Measurements from ENCODE around the gene AMPD3.

Gene AMPD3

DNA sequence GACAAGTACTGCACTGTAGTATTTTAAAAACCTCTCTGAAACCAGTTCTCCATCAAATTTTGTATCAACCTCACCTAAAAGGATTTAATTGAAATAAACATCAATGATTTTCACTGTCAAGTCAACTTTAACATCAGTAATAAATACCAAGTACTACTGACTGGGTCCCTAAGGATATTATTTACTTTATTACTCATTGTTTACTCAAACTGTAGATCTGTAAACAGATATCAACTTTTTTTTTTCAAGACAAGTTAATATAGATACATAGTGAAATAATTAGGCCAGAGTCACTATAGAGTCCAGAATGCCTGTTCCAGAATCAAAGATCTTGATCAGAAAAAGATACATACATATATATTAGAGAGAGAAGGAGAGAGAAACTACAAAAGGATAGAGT lies 84.3 kb downstream of the AMPD3 start:
- DNase-seq (ENCODE audit: low read depth) = no peak

DNA sequence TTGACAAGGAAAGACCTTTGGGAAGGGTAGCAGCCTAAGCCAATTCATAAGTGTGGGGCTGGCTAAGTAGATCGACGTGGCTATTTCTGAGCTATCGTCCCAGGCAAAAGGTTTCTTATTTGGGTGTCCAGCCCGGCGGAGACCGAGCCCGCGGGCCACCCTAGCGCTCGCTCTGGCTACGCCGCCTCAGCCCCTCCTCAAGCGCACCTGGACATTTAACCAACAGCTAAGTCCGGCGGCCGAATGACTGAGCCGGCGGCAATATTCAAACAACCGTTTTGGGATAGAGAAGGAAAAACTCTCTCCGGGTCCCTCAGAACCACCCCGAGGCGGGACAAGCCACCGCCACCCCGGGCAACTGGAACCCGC lies 85.5 kb downstream of the AMPD3 start:
- no peak for DNase-seq (ENCODE audit: low read depth)

DNA sequence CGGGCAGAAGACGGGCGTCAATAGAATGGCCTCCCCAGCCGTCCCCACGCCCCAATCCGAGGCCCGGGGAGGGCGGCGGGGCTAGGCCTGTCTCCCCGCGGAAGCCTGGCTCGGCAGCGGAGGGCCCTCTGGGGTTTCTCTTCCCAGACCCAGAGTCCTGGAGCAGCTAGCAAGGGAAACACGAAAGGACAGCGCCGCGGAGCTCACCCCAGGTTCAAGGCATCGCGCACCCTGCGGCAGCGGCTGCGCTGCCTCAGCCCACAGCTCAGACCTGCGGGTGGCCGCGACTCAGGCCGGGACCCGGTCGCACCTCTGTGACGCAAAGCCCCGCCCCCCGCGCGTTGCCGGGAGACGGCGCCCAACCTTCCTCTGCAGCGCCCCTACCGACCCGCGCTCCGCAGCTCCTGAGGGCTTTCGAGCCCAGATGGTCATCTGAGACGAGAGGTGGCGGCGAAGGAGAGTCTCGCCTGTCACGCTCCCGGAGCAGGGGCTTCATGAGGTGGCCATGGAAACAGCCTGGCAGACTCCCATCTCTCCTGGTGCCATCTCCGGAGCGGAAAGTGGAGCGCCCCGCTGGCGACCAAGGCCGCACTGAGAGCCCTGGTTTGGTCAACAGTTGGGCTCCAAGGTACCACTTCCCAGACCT lies 86.0 kb downstream of the AMPD3 start, which contains the start of gene RNF141:
Gene RNF141 (minus strand): TSS at position 273 of the 646 bp plus-strand sequence. CDS start 7,029 bp downstream, outside the sequence.
- DNase-seq (ENCODE audit: low read depth) = peak; percentile 75

DNA sequence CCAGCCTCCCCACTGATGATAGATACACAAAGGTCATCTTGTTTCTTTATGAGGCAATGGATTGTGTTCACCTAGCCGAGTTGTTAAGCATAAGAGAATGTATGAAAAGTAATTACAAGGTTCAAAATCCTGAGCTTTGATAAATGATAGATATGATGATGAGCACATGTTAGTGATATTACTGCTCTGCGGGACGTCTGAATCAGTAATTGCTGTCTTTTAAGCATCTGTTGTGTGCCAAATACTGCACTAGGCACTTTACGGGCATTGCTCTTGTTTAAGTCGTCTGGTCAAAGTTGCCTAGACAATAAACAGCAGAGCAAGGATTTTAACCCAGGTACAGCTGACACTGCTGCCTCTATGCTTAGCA lies 86.5 kb downstream of the AMPD3 start:
- DNase-seq (ENCODE audit: low read depth) = no peak

DNA sequence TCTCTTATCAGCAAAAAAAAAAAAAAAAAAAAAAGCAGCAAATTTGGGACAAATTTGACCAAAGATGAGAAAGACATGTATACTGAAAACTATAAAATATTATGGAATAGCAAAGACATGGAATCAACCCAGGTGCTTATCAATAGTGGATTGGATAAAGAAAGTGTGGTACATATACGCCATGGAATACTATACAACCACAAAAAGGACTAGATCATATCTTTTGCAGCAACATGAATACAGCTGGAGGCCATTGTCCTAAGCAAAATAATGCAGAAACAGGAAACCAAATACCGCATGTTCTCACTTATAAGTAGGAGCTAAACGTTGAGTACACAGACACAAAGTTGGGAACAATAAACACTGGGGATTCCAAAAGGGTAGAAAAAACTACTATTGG lies 87.7 kb downstream of the AMPD3 start:
- no peak for DNase-seq (ENCODE audit: low read depth)

DNA sequence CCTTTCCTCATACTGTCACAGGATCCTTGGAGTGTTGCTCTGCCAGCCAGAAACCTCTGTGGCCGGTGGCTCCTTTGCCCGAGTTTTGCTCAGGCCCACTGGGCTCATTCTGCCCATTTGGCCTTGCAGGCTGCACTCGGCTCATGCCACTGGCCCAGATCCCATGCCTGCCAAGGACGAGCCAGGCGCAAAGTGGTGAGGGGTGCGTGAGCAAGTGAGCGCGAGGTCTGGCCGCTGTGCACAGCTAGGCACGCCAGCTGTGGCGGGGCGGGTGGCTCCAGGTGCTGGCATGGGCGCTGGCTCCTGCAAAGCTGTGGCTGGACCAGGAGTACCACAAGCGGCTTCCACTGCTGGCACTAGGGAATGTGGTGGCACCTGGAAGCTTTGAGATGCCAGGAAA lies 88.7 kb downstream of the AMPD3 start:
- DNase-seq (ENCODE audit: low read depth) = no peak

DNA sequence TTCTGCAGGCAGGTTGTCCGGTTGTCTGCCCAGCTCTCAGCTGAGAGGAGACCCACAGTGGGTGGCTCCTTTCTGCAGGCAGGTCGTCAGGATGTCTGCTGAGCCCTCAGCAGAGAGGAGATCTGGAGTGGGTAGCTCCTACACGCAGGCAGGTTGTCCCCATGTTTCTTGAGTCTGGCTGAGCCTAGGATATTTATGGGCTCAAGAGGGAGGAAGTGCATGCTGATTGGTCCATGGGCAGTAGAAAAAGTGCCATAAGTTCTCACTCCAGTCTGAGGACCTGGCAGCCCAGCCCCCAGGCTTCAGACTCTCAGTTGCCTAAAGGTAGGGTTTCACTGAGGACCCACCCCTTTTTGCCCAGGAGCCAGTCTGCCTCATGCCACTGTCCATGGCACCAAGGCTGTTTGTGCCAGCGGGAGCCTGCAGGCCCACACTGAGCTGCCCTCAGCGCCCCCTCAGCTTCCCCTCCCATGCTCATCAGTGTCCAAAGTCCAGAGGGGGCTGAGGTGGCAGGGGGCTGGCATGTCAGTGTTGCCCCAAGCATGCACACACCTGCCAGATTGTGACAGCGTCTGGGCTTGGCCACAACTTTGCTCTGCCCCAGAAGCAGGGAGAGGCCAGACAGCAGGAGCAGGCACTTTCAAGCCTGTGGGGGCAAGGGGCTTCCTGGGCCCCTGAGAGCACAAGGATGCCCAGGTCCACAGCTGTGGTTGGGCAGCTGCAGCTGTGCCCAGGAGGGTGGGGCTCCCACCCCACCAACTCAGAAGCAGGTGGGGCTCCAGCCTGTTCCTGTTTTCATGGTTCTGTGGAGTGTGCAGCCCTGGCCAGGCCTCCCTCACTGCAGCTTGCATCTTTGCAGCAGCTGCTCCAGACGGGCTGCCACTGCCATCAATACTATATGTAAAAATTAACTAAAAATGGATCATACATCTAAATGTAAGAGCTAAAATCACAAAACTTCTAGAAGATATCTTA lies 89.7 kb downstream of the AMPD3 start:
- DNase-seq (ENCODE audit: low read depth) = no peak

DNA sequence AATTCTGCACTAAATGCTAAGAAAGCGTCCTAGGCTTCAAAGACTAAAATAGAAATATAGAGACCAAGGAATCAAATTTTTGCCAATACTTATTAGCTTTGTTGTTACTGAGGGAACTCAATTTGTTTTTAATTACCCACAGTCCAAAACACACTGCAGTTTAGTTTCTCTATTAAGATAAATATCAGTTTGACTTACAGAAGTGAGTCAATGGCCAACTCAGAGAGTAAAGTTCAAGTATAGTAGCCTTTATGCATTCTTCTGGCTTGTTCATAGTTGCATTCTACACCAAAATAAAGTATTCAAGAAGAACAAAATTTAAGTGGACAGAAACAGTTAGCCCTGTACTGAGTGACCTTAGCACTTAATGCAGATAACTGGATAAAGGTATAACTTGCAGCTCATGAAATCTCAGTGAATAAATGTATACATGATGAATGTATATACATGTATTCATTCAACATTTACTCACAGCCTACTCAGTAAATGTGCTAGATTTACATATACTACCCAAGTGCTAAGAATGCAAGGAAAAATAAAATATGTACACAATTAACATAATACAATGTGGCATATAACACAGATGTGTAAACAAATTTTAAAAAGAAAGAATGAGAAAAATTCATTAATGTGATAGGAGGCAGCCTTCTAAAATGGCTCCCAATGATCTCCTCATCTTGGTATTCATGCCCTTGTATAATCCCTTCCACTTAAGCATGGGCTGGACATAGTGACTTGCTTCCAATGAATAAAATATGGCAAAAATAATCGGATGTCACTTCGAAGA lies 95.6 kb downstream of the AMPD3 start:
- peak; percentile 28 for DNase-seq (ENCODE audit: low read depth)

DNA sequence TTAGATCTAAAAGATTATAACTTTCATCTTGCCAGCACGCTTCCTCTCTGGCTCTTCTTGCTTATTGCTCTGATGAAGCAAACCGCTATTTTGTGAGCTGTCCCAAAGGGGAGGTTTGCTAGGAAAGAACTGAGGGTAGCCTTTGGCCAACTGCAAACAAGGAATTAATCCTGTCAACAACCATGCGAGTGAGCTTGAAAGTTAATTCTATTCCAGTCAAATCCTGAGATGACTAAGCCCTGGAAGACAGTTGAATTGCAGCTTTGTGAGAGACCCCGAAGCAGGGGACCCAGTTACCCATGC lies 96.2 kb downstream of the AMPD3 start:
- DNase-seq (ENCODE audit: low read depth) = no peak

DNA sequence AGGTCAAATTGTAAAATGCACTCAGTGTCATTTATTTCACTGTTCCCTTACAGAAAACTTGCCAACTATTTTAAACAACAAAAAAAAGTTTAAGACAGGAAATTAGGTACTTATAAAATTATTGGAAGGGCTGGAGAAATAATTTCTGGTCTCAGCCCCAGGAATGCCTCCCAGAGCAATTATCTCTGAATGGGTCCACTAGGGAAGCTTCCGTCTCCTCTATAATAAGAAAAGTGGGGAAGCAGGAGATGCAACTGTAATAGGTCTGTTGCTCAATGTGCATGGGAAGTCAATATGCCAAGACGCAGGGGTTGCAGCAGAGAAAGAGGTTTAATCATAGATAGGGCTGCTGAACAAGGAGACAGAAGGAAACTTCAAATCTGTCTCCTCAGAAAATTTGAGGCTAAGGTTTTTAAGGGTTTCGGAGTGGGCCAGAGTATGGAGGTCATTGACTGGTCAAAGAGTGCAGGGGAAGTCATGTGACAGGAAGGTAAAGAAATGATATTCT lies 96.8 kb downstream of the AMPD3 start:
- DNase-seq (ENCODE audit: low read depth) = no peak

DNA sequence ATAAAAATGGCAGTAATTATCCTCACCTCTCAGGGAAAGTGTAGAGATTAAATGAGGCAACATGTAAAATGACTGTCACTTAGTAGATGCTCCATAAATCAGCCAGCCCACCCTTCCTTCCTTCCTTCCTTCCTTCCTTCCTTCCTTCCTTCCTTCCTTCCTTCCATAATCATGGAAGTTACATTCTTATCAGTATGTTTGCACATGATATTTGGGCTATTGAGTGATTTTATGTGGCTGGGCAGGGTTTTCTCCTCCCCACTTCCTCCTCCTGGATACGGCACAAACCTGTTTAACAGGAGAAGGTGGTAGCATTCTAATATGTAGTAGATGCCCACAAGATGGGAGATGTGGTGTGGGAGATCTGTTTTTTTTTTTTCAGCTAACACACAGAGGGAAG lies 101.5 kb downstream of the AMPD3 start:
- no peak for DNase-seq (ENCODE audit: low read depth)

Data from fibroblast of the conjunctiva (primary cell).